ENCODE measurements around the gene SMU1.

The SMU1 gene

GRCh38 chr9:33044162-33044673, 32.3 kb downstream of the SMU1 start:
- peak; percentile 69 for DNase-seq

- DNase-seq: no peak
These were observed 32.8 kb downstream of the SMU1 start for GRCh38 chr9:33043671-33044070.

GRCh38 chr9:33042473-33042872, 34.0 kb downstream of the SMU1 start:
- DNase-seq: no peak

- DNase-seq: no peak
These were observed 34.9 kb downstream of the SMU1 start for GRCh38 chr9:33041432-33042188.

- DNase-seq: no peak
These were observed 35.6 kb downstream of the SMU1 start for GRCh38 chr9:33040792-33041431.

- DNase-seq: no peak
These were observed 43.6 kb downstream of the SMU1 start for GRCh38 chr9:33032865-33033264.

- DNase-seq: no peak
These were observed 44.2 kb downstream of the SMU1 start for GRCh38 chr9:33032292-33032691.

GRCh38 chr9:33030285-33030684, 46.2 kb downstream of the SMU1 start:
- no peak for DNase-seq

GRCh38 chr9:33029231-33029786, 47.2 kb downstream of the SMU1 start:
- DNase-seq: no peak

GRCh38 chr9:33025572-33026342, 50.7 kb downstream of the SMU1 start:
- peak; percentile 74 for DNase-seq

GRCh38 chr9:33024966-33025571, 51.4 kb downstream of the SMU1 start, which contains the start of gene DNAJA1:
DNAJA1 (plus strand) TSS chr9:33025273; CDS start chr9:33026485, 1,212 bp downstream.
- peak; percentile 49 for DNase-seq

GRCh38 chr9:33024126-33024965, 52.1 kb downstream of the SMU1 start:
- DNase-seq: no peak

- DNase-seq: no peak
These were observed 52.8 kb downstream of the SMU1 start for GRCh38 chr9:33023661-33024060.

GRCh38 chr9:33022755-33023154, 53.7 kb downstream of the SMU1 start:
- DNase-seq: no peak

GRCh38 chr9:33022303-33022702, 54.2 kb downstream of the SMU1 start:
- DNase-seq: no peak

- DNase-seq: no peak
These were observed 56.7 kb downstream of the SMU1 start for GRCh38 chr9:33019797-33020196.

GRCh38 chr9:33017283-33018041, 59.0 kb downstream of the SMU1 start:
- no peak for DNase-seq

- DNase-seq: no peak
These were observed 61.8 kb downstream of the SMU1 start for GRCh38 chr9:33014665-33015014.

- DNase-seq: no peak
These were observed 62.4 kb downstream of the SMU1 start for GRCh38 chr9:33013962-33014664.

GRCh38 chr9:33012328-33013069, 64.0 kb downstream of the SMU1 start:
- DNase-seq: no peak
